GM12892 (cell line): ENCODE results near the gene ETDC.

Experiments used
- POLR2A ChIP-seq: IDR thresholded peaks from 2 replicates; pipeline ENCODE4 v1.6.1; 2011; ENCODE audit warnings: low read depth, low read length, control low read depth
- TAF1 ChIP-seq: IDR thresholded peaks from 2 replicates; pipeline ENCODE4 v1.6.1; 2011; ENCODE audit warnings: low read depth, mild to moderate bottlenecking, control low read depth, low read length, borderline replicate concordance

DNA sequence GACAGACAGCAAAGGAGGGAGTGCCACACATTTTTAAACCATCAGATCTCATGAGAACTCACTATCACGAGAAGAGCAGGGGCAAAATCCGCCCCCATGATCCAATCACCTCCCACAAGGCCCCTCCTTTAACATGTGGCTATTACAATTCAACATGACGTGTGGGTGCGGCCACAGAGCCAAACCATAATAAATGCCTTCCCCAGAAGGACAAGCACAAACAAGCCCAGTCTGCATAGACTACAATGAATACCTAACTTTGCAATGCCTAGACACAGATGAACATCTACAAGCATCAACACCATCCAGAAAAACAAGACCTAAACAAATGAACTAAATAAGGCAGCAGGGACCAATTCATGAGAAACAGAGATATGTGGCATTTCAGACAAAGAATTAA, 45.1 kb upstream of the ETDC start:
- no peak for TF ChIP-seq TAF1
- no peak for TF ChIP-seq POLR2A
